Stimulated activated CD8-positive, alpha-beta memory T cell treated with anti-CD3 and anti-CD28 coated beads, Interleukin-7, amount 100 ng/mL, for 4 hours (primary cell): ENCODE data around the gene IREB2.
"Not testable (repeated sequence)": the region's sequence is repeated elsewhere in the genome, so short reads cannot be mapped to it uniquely, and the experiment has no call there.

Experiments used
- DNase-seq, 2 donors: peaks; one replicate each; pipeline ENCODE4 v3.0.0-alpha.2; 2020; ENCODE audit warnings: low read depth in 2 of 2

Gene IREB2

GRCh38 chr15:78477295-78477694, 39.3 kb downstream of the IREB2 start:
- no peak for DNase-seq

DNA sequence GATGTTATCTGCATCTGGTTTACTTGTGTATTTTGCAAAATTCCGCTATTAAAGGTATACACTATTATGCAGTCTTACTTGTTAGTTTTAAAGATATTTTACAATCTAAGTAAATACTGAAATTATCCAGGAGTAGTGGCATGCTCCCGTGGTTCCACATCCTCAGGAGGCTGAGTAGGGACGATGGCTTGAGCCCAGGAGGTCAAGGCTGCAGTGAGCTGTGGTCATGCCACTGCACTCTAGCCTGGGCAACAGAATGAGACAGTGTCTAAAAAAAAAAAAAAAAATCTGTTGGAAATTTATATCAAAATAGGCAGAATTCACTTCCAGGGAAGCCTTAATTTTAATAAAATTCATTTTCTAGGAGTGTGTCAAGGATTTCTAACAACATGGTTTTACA, 41.6 kb downstream of the IREB2 start:
- no peak for DNase-seq

DNA sequence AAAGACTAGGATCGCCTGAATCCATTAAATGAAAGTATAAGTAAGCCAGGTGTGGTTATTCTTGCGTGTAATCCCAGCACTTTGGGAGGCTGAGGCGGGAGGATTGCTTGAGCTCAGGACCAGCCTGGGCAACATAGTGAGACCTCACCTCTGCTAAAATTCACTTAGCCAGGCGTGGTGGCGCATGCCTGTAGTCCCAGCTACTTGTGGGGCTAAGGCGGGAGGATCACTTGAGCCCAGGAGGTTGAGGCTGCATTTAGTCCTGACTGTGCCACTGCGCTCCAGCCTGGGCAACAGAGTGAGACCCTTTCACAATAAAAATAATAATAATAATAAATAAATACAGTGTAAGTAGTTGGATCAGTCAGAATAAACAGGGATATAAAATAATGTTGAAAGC, 43.9 kb downstream of the IREB2 start:
- no peak for DNase-seq

- DNase-seq = no peak
Observed at GRCh38 chr15:78492872-78493271, 54.9 kb downstream of the IREB2 start.

GRCh38 chr15:78501857-78502256, 63.8 kb downstream of the IREB2 start:
- DNase-seq = no peak

- no peak for DNase-seq
Observed at GRCh38 chr15:78502641-78503040, 64.6 kb downstream of the IREB2 start.

DNA sequence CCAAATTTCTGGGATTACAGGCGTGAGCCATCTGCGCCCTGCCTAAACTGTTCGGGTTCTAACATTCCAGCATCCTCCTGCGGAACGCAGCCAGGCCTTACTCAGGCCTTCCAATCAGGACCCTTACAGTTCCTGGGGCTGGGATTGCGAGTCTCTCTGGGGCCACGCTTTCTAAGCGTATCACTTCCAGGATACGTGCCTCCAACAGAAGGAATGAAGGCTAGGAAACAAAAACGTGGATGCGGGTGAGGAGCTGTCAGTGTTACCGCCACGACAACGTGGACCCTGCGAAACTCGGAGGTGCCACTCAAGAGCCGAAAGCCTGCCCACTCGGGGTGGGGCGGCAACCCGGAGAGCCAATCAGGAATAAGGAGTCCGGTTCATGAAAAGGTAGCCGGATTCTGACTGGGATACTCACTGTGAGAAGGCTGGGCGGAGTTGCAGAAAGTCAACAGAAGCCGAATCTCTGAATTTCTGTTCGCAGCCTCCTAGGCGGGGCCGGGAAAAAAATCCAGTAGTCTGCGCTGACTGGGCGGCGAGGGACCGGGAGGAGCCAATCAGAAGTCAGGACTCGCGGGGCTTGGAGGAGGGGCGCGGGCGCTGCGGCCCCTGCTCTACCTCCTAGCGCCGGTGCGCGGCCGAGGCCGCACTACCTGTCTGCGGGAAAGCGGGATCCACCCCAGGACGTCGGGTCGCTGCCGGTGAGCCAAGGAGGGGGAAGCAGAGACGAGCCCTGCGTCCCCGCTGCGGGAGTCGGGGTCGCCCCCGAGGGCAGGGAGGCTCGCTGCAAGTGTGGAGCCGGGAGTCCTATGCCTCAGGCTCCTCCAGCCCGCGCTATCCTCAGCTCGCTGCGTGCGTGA, 69.2 kb downstream of the IREB2 start, which contains the start of gene HYKK:
HYKK (plus strand) TSS at position 607 of the 860 bp plus-strand sequence. CDS start 5,512 bp downstream, outside the sequence.
- DNase-seq = peak; percentile 28 to 62

- DNase-seq = no peak
Observed at GRCh38 chr15:78507831-78508160, 69.8 kb downstream of the IREB2 start.

DNA sequence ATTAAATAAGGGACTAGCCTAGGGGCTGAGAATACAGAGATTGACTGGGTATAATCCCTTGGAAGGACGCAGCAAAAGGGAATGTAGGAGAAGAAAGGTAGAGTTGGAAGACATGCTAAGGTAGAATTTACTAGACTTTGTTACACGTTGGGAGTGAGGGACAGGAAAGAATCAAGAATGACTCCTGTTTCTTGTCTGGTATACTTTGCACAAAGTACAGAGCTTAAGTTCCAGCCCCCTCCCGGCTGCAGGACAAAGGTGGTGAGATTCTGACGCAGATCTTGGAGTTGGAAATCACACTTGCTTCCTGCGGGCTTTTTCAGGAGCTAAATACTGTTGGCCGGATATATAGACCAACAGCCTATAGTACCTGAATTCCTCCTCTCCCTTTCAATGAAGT, 70.3 kb downstream of the IREB2 start:
- no peak for DNase-seq

- DNase-seq = no peak
Observed at GRCh38 chr15:78509726-78510312, 71.8 kb downstream of the IREB2 start.

- not testable (repeated sequence) for DNase-seq
Observed at GRCh38 chr15:78520035-78520434, 82.0 kb downstream of the IREB2 start.

DNA sequence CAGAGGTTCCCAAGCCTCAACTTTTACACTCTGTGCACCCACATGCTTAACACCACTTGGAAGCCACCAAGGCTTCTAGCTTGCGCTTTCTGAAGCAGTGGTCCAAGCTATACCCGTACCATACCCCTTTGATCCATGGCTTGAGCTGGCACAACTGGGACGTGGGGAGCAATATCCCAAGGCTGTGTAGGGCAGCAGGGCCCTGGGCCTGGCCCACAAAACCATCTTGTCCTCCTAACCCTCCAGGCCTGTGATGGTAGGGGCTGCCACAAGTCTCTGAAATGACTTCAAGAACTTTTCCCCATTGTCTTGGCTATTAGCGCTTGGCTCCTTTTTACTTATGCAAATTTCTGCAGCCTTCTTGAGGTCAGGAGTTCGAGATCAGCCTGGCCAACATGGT, 86.2 kb downstream of the IREB2 start:
- DNase-seq = no peak

DNA sequence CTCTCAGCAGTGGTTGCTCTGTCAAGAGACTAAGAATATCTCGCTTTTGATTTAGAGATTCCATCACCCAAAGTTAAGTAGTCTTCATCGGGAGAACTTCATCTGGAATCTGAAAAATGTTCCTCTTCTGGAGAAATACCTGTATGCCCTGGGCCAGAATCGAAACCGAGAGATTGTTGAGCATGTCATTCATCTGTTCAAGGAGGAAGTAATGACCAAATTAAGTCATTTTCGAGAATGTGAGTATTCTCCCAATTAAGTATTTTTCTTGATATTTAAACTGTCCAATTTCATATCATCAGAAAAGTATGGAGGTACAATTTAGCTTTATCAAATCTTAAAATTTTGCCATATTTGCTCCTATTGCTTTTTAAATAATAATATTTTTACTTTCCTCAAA, 89.3 kb downstream of the IREB2 start:
- DNase-seq = no peak

DNA sequence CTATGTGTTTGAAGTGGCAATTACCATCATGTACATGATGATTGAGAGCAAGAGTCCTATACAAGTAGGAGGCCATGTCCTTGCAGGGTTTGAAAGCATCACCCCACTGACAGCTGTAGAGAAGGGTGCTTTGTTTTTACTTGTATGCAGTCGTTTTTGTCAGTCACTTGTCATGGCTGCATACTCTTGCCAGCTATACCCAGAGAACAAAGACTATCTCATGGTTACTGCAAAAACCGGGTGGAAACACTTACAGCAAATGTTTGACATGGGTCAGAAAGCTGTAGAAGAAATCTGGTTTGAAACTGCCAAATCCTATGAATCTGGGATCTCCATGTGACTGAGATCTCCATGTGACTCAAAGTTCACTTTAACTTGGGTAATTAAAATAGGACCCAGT, 95.3 kb downstream of the IREB2 start:
- DNase-seq = no peak

DNA sequence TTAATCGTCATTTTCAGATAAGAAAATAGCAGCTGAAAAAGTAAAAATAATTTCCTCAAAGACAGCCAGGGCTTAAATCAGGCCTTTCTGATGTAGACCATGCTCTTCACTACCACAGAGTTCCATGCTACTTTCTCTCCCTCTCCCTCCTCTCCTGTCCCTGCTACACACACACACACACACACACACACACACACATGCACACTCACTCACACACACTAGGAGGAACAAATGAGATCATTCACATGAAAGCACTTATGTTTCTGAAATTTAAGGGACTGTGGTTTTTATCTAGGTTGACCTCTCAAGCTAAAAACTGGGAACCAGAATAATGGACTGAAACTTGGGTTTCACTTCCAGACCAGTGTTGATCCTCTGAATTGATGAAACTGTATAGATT, 98.1 kb downstream of the IREB2 start:
- no peak for DNase-seq

DNA sequence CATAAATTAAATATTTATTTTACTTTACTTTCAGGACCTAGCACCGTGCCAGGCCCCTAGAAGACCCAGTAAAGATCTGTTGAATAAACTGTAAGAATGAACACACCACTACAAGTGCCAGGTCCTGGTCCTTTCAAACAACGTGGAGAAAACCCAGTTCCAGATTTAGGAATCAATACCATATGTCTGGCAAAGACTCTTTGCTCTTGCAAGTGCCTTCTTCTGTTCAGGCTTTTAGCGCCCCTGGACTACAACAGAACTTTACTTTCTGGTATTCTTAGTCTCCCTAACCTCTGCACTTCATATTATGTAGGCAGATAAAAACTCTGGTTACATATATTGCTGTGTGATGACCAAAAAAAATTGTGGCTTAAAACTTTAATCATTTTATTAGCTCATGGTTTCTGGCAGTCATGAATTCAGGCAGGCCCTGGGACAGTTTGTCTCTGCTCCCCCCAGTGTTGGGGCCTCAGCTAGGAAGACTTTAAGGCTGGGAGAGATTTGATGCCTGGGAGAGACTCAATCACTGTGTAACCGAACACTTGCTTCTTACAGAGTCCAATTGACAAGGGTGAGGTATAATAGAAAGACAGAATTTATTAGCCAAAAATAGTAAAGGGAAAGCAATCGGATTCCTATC, 99.4 kb downstream of the IREB2 start:
- no peak for DNase-seq

DNA sequence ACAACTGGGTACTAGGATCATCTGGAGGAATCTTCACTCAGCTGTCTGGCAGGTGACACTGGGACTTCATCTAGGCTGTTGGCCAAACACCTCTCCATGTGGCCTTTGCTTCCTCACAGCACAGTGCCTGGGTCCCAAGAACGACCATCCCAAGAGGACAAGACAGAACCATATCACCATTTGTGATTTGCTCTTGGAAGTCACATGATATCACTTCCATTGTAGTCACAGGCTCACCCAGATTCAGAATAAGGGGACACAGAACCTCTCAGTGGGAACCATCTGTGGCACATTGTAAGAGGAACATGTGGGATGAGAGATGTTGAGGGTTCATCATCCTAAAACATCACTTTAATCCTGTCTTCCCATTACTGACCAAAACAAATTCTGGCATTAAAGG, 100.3 kb downstream of the IREB2 start:
- DNase-seq = no peak

GRCh38 chr15:78539464-78540140, 101.6 kb downstream of the IREB2 start:
- not testable (repeated sequence) for DNase-seq

DNA sequence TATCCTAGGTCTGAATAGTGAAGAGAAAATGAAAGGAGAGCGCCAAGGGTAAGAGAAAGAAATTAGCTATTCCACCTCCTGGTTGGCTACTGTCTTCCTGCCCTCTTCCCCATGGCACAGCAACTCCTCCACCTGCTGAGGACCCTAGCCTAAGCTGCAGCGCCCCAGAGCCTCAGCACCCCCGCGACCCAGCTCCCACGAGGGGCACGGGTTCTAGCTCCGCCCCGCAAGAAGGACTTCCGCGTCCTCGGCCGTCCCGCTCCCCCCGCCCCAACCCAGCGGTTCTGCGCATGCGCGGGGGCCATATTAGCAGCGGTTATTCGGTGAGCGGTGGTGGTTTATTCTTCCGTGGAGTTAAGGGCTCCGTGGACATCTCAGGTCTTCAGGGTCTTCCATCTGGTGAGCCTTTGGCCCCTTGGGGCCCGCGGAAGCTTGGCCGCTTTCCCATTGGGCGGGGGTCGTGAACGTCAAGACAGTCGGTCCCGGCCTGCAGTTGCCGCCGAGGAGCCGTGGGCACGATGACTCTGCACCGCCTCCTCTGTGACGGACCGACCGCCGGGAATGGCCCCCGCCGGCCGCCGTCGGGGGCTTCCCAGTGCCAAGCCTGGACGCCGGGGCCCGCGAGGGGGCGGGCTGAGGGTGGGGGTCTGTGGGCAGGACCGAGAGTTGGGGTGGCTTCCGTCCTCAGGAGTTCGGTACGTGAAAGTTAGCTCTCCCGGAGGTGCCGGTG, 102.3 kb downstream of the IREB2 start, which contains the start of gene PSMA4:
PSMA4 (plus strand) TSS at position 304 of the 730 bp plus-strand sequence. CDS start 1,484 bp downstream, outside the sequence.
- peak; percentile 91 to 93 for DNase-seq

GRCh38 chr15:78540871-78541743, 103.1 kb downstream of the IREB2 start:
- DNase-seq = no peak

DNA sequence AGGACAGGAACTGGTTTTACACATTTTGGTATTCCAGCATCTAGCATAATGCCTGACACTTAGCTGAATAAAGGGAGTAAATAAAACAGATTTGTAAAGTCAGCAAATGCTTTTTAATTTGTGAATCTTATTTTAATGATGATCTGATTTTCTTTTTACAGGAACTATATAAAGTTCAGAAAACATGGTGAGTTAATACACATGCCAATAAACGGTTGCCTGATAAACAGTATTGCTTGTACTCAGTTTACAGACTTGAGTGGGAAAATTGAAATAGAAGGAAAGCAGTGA, 103.7 kb downstream of the IREB2 start:
- no peak for DNase-seq
